ENCODE data around the gene JAGN1. TPM values are rescaled to one million over a fixed set of nuclear protein-coding genes. Genes with fewer than 3 reads are reported as not detected.

JAGN1 gene
- total and polyA plus RNA-seq, 9 of the 15 experiments (the other 6 are each of a cell fraction or from before 2014, with no cell fraction given): 31.6 to 77.8 (median 40.3) TPM

GRCh38 chr3:9932843-9933560, 42.6 kb downstream of the JAGN1 start (continued):
- TF ChIP-seq PRDM10 (IDR thresholded peaks at IDR 0.05; ENCODE audit: partially characterized antibody) (peak; percentile 30), TOE1 (IDR thresholded peaks at IDR 0.05; ENCODE audit: borderline replicate concordance) (peak; percentile 12; the same call in 1 of the 2 replicates), TOE1 (CRISPR knock-in tag; IDR thresholded peaks at IDR 0.05; ENCODE audit: borderline replicate concordance, low read depth) (no peak), DMBX1 (CRISPR knock-in tag; IDR thresholded peaks at IDR 0.05; ENCODE audit: borderline replicate concordance) (0 out of 2 replicates have a peak, but pooled peaks have one; percentile 46), FUS (optimal IDR thresholded peaks at IDR 0.05; ENCODE audit: low read depth, low read length) (peak; percentile 32), ZNF263 (CRISPR knock-in tag; IDR thresholded peaks at IDR 0.05; ENCODE audit: borderline replicate concordance) (peak; percentile 48; the same call in 1 of the 2 replicates), ZNF277 (CRISPR knock-in tag; IDR thresholded peaks at IDR 0.05; ENCODE audit: borderline replicate concordance) (no peak), NFYB (IDR thresholded peaks at IDR 0.05; ENCODE audit: extremely low read depth, insufficient read length) (no peak), MITF (IDR thresholded peaks at IDR 0.05) (peak; percentile 23; the same call in 1 of the 2 replicates), ZNF780A (CRISPR knock-in tag; IDR thresholded peaks at IDR 0.05) (no peak), ZBED1 (IDR thresholded peaks at IDR 0.05) (no peak; the same call in 1 of the 2 replicates), RAD21 (CRISPR knock-in tag; conservative IDR thresholded peaks at IDR 0.05 in 1 of 2, IDR thresholded peaks at IDR 0.05 in 1 of 2) (peak; percentile 85 to 86), SMARCE1 (IDR thresholded peaks at IDR 0.05) (0 out of 2 replicates have a peak, but pooled peaks have one; percentile 15), EGR1 (conservative IDR thresholded peaks at IDR 0.05) (peak; percentile 93), STAT5A (IDR thresholded peaks at IDR 0.05; ENCODE audit: borderline replicate concordance, low read length) (no peak), RFX7 (CRISPR knock-in tag; IDR thresholded peaks at IDR 0.05) (no peak), TAF1 (IDR thresholded peaks at IDR 0.05; ENCODE audit: control insufficient read depth, extremely low read depth, insufficient read depth, low read length, severe bottlenecking) (peak; percentile 36), CREB1 (IDR thresholded peaks at IDR 0.05) (peak; percentile 85), CREB1 (CRISPR knock-in tag; IDR thresholded peaks at IDR 0.05) (peak; percentile 83), SRF (CRISPR knock-in tag; IDR thresholded peaks at IDR 0.05) (no peak)

Measured in K562 (cell line).